Measurements from ENCODE around the gene GLCE.

GRCh38 chr15:69119683-69120395 is 40.6 kb upstream of the GLCE start:
- TF ChIP-seq CTCF (IDR thresholded peaks at IDR 0.05): no peak
- no peak for TF ChIP-seq POLR2AphosphoS5 (IDR thresholded peaks at IDR 0.05; ENCODE audit: low read depth, low read length)
- no peak for TF ChIP-seq REST (IDR thresholded peaks at IDR 0.05; ENCODE audit: insufficient read depth in 1 of 2, low read depth in 2 of 2, low read length in 1 of 2)
- no peak for TF ChIP-seq SIN3A (IDR thresholded peaks at IDR 0.05; ENCODE audit: borderline replicate concordance, insufficient read depth, low read depth, low read length)
